ENCODE data around the gene BDNF.

GRCh38 chr11:27672836-27673464, 27.3 kb downstream of the BDNF start:
- no peak for TF ChIP-seq GATA2 (IDR thresholded peaks at IDR 0.05; ENCODE audit: low read depth, low read length)
- TF ChIP-seq GATA3 (IDR thresholded peaks at IDR 0.05; ENCODE audit: low read depth, low read length): no peak

All from SH-SY5Y (cell line).